GM19397 (cell line): ENCODE data around the gene OR7D2.
"Not testable (repeated sequence)": the region's sequence is repeated elsewhere in the genome, so short reads cannot be mapped to it uniquely, and the experiment has no call there.

Experiments
- ATAC-seq: cut with Tn5 transposase; IDR thresholded peaks from one replicate; pipeline ENCODE4 v1.9.1; 2021; ENCODE audit warnings: mild to moderate bottlenecking, moderate library complexity; ENCODE audit not compliant: unreplicated experiment

Gene OR7D2

DNA sequence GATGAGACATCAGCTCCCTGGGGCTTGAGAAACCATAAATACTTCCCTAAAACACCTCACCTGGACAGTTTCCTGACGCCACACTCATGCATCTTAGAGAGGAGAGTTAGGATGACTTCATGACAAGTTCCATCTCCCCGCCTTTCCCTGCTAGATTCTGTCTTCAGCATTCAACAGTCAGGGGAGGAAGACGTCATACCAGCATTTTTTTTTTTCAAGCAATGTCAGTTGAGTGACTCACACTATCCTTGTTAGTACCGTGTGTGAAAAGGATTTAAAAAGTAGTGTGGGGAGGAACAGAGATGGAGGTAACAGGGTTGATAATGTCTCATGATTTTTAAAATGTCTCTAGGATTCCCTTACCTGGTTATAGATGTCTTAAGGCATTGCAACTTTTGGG lies at the start of gene OR7D2:
Gene OR7D2, plus strand, starts transcription at position 79 of the 400 bp plus-strand sequence. CDS start 6,803 bp downstream, outside the sequence.
- ATAC-seq: no peak

DNA sequence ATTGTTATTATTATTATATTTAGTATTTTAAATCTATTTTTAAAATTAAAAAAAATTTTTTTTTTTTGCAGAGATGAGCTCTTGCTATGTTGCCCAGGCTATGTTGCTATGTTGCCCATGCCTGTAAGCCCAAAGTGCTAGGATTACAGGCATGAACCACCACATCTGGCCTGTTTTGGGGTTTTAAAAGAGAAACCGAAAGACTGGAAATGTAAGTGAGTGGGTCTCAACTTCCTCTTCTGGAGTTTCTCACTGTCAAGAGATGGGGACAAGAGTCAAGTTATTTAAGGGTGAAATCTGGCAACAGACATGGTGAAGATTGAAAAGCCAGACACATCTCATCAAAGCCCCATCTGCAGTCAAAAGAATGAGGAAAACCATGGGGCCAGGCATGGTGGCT lies 47.8 kb upstream of the OR7D2 start:
- ATAC-seq: no peak

DNA sequence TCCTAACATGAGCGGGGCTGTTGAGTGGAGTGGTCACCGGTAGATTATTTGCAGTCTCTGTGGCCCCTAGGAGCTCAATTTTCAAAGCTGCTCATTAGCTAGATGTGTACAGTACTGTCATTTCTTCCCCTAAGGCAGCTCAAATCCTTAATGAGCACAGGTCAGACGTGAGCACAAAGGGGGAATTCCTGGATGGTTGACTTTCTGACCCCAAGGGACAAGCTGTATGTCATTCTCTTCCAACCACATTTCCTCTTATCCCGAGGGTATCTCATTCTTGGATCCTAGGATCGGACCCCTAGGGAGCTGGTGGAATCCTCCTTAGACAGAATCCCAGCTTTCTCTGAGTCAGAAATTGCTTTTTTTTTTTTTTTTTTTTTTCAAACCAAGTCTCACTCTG lies 46.4 kb upstream of the OR7D2 start:
- ATAC-seq: no peak

DNA sequence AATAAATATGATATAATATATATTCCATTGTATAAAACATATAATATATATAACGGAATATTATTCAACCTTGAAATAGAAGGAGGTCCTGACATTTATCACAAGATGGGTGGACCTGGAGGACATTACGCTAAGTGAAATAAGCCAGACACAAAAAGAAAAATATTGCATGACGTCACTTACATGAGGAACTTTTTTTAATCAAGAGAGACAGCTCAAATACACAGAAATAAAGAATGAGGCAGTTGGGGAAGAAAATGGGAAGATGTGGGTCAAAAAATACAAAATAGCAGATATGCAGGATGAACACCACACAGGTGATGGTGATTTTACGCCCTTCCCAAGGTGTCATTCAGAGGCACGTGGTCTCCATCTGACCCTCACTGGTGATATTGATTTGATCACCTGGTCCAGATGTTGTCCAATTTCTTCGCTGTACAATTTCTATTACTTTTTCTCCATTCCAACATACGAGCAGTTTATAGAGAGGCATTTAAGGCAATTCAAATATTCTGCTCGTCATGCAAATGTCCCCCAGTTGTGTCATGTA lies 39.1 kb upstream of the OR7D2 start:
- peak; percentile 18 for ATAC-seq

DNA sequence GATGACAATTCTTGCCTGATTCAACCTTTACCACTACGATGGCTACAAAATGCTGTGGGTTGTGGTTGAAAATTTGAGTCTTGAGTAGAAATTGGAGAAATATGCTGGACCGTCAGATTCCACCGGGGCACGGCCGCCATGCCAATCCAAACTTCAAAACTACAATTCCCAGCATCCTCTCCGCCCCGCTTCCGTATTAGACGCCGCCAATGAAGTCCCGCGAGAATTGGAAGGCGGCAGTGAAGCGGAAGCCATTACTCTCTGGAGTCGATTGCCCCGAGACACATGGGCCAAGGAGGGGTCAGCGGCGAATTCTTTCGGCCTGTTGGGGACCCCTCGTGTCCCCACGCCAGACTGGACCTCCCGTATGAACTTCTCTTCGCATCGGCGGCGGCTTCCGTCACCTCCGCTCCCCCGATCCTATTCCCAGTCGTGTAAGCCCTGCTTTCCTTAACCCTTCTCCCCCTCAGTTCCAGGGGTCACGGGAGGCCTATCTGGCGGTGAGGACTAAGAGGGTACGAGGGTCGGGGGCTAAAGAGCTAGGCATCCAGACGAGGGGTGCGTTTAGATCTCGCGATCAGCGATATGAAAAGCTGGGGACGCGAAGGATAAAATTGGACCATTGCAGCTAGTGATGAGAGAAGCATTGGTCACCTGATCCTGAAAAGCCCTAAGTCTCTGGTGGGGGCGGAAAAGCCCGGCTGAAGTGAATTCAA lies 38.5 kb upstream of the OR7D2 start, which contains the start of gene ZNF317:
Gene ZNF317, plus strand, starts transcription at position 239 of the 716 bp plus-strand sequence. CDS start 15,620 bp downstream, outside the sequence.
- ATAC-seq: peak; percentile 95

DNA sequence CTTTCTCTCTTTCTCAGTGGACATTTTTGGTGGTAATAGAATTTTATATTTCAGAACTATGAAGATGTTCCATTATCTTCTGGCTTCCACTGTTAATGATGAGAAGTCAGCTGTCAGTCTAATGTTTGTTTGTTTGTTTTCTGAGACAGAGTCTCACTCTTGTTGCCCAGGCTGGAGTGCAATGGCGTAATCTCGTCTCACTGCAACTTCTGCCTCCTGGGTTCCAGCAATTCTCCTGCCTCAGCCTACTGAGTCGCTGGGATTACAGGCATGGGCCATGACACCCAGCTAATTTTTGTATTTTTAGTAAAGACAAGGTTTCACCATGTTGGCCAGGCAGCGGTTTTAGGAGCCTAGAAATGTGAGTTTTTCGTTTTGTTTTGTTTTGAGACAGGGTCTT lies 33.9 kb upstream of the OR7D2 start:
- no peak for ATAC-seq

DNA sequence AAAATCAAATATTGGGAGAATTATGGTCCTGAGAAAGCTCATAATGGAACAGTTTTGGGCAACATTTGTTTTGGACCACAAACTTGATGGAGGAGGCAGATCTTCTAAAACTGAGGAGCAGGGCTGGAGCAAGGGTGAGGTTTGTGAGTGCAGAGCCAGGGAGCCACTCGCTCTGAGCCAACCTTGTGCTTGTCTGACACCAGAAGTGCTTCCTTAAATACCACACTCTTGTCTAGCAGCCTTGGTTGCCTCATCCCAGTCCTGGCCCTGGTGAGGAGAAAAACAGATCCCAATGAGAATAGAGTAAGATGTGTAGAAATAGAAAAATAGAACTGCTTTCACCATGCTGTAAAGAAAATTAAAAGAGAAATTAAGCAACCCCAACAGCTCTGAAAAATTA lies 31.9 kb upstream of the OR7D2 start:
- no peak for ATAC-seq

DNA sequence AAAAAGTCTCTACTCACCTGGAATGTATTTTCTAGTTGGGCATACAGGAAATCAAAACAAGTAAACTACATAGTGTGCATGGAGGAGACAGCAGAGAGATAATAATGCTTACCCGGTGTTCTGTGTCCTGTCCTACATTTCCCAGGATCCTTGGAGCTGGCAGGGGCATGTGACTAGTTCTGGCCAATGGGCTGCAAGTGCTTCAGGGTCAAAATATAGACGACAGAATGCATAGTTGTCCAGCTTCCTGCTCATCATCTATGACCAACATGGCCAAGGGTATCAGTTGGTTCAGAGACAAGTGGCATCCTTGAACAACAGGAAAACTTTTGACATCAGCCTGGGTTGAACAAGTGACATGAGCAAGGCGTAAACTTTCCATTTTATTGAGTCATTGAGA lies 30.1 kb upstream of the OR7D2 start:
- ATAC-seq: no peak

DNA sequence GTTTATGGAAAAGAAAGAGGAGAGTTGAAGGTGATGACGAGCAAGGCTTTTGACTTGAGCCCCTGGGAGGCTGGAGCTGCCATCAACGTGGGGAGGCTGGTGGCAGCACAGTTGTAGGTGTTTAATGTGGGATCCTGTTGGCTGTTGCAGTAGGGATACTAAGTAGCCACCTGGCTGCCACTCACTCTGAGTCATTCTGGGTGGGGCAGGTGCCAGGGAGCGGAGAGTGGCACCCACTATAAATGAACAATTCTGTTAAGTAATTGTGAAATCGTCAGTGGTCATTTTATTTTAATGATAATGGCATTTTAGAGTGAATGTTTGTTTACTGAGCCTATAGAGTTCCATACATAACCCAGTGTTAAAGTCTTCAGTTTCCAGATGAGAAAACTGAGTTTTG lies 28.8 kb upstream of the OR7D2 start:
- ATAC-seq: no peak

DNA sequence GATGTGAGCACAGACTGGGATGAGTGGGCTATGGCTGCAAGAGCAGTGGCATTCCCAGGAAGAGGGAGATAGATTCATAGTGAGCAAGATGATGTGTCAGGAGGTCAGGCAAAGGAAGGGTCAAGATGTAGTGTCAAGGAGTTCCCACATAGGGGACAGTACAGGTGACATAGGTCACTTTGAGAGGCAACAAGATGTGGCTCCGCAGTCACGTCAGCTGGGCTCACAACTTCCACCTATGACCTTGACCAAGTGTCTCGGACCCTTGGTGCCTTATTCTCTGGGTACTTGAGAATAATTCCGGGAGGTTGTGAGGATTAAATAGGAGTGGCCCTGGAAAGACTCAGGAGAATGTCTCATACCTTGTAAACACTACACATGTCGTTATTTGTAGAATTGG lies 28.1 kb upstream of the OR7D2 start:
- no peak for ATAC-seq

DNA sequence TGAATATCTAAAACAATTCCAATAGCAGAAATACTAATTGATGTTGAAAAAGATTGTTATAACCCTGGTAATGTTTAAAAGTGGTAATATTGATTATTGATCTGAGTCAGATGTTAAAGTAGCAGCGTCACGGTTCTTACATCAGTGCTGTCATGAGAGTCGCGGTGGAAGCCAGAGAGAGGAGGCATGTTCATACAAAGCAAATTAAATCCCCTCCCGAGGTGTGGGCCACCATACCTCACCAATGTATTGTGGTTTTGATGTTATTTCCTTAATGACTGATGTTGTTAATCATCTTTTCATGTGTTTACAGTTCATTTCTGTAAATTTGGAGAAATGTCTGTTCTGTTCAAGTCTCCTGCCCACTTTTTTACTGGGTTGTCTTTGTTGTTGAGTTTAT lies 27.4 kb upstream of the OR7D2 start:
- no peak for ATAC-seq

DNA sequence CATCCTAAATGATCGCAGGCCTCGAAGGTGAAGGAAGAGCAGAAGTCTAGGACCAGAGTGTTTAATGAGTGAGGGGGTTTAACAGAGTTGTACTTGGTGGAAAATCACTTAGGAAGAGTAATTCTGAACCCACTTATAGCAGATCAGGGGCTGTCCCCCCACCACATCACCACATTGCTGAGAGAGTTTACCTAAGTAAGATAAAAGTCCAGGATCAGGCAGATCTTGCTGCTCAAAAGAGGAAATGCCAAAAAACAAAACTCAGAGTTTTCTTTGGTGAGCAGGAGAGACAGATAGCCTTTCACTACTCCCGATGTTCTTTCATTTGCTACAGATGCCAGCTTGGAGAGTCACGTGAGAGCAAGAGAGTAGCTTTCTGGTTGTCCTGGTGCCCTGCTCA lies 23.2 kb upstream of the OR7D2 start:
- no peak for ATAC-seq

DNA sequence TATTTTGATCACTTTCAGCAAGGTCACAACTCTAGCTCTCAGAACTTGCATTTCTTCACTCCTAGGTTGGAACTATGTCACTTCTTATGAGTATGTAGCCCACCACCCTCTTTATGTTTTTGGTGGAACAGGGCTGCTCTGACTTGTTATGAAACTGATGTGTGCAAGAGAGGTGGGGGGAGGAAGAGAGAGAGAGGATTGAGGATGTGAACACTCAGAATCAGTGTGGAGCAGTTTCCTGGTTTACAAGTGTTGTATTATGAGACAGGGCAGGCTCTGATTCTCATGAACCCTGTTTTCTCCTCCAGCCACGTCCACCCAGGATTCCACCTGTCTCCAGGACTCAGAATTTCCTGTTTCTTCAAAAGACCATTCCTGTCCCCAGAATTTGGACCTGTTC lies 22.5 kb upstream of the OR7D2 start:
- no peak for ATAC-seq

DNA sequence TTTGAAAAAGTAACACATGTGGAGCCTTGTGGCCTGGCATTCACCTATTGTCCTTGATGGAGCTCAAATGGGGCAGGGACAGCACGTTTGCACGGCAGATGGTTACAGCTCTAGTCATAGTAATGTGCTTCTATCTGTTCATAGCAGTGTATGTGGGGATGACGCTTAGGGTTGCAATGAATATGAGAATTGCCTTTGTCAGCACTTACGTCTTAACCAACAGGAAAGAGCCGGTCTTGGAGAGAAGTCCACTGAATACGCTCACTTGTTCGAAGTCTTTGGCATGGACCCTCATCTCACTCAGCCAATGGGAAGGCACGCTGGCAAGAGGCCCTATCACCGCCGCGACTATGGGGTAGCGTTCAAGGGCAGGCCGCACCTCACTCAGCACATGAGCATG lies 18.9 kb upstream of the OR7D2 start:
- no peak for ATAC-seq

DNA sequence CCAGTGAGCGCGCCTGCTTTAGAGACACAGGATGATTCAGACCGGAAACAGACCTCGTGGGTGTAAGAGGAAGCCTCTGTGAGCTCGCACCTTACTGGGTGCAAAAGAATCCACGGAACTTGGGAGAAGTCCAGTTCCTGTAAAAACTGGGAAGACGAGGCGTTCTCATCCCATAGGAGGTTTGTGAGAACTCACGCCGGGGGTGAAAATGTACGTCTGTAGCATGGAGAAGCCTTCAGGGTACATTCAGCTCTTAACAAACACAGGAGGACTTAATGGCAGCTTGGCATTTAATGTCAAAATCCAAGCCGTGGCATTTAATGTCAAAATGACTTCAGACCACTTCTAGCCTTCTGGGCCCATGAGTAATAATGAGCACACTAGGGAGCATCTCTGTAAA lies 17.4 kb upstream of the OR7D2 start:
- no peak for ATAC-seq

DNA sequence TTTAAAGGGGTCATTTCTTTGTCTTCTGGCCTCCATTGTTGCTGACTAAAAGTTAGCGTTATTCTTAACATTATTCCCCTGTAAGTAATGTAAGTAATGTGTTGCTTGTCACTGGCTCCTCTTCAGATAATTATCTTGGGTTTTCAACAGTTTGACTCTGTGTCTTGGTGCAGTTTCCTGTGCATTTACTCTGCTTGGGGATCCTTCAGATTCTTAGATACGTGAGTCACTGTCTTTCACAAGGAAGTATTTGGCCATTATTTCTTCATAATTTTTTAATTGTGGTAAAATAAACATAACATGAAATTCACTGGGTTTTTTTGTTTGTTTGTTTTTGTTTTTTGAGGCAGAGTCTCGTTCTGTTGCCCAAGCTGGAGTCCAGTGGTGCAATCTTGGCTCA lies 13.5 kb upstream of the OR7D2 start:
- ATAC-seq: no peak

DNA sequence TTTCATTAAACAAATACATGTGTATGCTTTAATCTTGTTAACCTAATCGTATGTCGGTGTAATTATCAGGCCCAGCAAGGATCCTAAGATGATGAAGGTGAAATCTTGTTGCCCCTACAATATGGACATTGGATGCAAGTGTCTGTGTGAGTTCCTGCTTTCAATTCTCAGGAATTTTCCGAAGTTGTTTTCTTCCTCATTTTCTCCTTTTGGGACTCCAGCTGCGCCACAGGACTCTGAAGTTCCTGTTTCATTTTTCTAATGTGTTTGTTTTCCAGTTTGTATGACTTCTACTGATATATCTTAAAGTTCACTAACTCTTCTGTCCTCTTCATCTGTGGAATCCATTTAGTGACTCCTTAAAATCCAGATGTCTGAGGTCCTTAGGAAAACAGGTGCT lies 11.9 kb upstream of the OR7D2 start:
- no peak for ATAC-seq

DNA sequence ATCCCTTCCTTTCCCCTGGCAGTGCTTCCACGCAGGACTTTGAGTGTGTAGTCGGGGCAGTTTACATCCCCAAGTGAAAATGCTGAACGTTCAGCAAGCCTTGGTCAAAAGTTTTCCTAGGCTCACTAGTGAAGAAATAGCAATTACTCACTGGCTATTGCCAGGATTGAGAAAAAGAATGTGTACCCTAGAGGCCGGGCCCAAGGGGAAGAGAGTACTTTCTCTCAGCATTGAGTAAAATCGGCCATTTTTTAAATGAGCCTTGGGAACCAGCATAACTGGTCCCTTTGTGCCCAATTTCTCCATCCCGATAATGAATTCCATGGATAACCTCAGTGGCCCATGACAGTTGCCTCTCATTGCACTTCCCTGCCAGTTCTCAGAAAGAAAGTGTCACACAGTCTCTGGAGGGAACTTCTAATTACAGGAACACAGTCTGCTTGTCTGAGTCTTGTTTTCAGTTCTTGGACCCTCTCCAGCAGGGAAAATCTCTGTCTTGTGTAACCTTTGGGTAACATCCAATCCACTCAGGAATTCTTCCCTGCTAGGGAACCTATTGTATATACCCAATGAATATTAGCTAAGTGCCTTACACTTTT lies 7.3 kb upstream of the OR7D2 start:
- ATAC-seq: no peak

DNA sequence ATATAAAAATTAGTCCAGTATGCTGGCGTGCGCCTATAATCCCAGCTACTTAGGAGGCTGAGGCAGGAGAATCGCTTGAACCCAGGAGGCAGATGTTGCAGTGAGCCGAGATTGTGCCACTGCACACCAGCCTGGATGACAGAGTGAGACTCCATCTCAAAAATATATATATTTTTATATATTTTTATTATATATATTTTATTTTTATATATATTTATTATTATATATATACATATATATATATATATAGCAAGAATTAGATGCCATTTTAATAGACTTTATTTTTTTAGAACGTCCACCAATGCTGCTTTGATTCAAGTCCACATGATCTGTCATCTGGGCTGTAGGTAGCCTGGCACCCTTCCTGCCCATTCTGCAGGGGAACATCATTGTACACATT lies 3.5 kb upstream of the OR7D2 start:
- ATAC-seq: no peak

DNA sequence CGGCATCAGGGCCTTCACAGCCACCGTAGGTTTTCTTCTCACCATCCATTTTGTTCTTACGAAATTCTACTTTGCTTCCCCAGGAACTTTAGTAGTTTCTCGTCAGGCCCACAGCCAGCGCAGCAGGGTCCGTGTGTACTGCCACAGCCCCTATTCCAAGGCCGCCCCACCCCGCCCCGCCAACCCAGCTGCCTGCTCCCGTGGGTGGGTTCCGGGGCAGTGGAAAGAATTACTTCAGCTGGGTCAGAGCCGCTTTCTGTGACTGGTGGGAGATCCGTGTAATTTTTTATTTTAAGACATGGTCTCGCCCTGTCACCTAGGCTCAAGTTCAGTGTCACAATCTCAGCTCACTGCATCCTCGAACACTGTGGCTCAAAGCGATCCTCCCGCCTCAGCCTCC lies 4.2 kb downstream of the OR7D2 start:
- no peak for ATAC-seq

DNA sequence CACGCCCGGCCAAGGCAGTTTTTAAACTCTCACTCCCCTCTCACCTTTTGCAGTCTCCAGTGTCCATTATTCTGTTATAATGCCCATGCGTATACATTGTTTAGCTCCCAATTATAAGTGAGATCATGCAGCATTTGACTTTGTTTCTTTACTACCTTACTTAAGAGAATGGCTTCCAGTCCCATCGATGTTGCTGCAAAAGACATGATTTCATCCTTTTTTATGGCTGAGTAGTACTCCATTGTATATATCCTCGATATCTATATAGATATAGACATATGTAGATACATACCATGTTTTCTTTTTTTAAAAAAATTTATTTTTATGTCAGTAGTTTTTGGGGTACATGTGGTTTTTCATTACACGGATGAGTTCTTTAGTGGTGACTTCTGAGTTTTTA lies 8.4 kb downstream of the OR7D2 start:
- no peak for ATAC-seq

DNA sequence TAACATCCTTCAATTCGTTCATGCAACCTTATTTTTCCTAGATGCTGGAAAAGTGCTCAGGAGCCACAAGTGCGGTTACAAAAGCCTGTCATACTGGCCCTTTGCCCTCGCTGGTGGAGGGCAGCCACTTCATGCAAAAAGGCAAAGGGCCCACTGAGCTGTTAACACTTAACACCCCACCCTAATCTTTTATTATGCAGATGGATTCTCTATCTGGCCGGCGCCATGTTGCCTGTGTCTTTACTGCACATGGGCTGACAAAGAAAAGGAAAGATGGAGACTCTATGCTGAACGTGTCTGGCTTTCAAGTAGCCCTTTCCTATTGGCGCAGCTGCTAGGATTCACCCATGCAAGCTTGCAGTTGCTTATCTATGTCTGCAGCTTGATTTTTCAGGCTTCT lies 10.8 kb downstream of the OR7D2 start:
- ATAC-seq: no peak

DNA sequence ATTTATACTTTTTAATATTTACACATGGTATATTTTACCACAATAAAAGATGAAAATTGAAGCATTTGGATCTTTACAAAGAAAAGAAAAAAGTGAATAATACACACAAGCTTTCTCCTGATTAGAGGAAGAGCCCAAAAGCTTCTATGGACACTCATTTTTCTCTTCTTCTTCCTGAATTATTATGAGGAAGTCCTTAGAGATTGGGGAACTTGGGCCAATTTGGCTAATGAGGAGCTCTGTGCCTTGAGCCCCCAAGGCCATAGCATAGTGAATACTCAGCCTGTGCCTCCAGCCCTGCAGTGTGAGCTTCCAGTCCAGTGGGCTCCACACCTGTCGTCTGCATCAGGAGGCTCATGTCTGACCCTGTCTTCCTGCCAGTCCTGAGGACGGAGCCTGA lies 19.3 kb downstream of the OR7D2 start:
- ATAC-seq: not testable (repeated sequence)
